GM10266 (cell line): ENCODE results near the gene HOXB5.

ENCODE experiments used
- DNase-seq: peaks from one replicate; pipeline ENCODE4 v3.0.0; 2012; ENCODE audit errors: extremely low spot score
- TF ChIP-seq, protein P1 (sequence below): IDR thresholded peaks from 2 replicates; pipeline ENCODE4 v1.5.1; 2012; ENCODE audit warnings: mild to moderate bottlenecking, low read depth; ENCODE audit not compliant: control insufficient read depth, insufficient read depth; ENCODE audit errors: missing control alignments

The HOXB5 gene

DNA sequence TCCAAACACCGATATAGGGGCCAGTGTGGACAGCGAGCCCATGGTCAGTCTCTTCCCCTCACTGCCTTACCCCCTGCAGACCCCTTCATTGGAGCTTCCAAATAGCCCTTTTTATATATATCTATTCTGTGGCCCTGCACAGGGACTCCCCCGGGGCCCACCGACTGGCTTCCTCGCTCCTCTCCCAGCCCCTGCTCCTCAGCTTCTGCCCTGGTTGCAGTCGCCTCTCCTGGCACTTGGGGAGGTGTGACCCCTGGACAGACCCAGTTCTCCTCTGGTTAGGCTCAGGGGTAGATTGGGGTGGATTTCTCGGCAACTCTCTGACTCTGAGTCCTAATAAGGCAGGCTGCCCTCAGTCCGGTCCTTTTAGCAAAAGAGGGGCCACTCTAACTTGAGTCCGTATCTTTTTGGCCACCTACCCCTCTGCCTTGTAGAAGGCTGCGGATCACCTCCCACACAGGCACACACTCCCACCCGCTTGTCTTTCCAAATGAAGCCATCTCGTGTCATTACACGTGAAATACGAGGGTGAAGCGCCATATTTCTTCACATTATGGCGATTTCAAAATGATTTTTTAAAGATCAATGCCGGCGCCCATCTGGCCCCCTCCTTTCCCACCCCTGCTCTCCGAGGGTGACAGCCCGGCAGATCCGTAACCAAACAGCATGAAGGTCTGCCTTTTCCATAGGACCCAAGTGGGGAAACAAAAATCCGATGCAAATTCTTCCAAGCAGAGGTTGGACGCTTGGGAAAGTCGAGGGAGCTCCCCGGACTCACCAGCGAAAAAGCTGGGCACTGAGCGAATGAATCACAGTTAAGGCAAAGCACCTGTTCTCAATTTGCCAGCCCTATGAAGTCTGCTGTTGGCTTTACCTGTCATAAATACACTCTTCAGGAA lies 34.3 kb upstream of the HOXB5 start:
- TF ChIP-seq, protein P1, sequence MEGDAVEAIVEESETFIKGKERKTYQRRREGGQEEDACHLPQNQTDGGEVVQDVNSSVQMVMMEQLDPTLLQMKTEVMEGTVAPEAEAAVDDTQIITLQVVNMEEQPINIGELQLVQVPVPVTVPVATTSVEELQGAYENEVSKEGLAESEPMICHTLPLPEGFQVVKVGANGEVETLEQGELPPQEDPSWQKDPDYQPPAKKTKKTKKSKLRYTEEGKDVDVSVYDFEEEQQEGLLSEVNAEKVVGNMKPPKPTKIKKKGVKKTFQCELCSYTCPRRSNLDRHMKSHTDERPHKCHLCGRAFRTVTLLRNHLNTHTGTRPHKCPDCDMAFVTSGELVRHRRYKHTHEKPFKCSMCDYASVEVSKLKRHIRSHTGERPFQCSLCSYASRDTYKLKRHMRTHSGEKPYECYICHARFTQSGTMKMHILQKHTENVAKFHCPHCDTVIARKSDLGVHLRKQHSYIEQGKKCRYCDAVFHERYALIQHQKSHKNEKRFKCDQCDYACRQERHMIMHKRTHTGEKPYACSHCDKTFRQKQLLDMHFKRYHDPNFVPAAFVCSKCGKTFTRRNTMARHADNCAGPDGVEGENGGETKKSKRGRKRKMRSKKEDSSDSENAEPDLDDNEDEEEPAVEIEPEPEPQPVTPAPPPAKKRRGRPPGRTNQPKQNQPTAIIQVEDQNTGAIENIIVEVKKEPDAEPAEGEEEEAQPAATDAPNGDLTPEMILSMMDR: no peak
- no peak for DNase-seq

DNA sequence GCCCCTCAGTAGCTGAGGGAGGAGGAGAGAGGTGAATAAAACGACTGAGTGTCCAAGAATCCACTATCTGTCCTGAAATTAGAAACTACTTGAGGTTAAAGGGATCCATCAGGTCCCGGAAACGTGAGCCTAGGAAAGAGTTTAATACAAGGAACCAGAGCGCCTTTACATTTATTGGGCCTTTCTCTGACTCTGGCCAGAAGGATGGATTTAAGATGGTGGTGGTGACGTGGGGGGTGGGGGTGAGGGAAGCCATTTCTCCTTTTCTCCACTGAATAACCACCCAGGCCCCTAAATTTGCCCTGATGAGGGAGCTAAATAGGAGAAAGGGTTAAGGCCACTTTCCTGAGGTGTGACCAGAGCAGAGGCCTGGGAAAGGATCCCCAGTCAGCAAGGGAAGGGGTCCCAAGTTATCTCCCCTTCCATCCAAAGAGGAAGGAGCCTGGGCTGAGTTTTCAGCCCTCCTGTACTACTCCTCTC lies 33.6 kb upstream of the HOXB5 start:
- DNase-seq: no peak
- TF ChIP-seq, protein P1: no peak

DNA sequence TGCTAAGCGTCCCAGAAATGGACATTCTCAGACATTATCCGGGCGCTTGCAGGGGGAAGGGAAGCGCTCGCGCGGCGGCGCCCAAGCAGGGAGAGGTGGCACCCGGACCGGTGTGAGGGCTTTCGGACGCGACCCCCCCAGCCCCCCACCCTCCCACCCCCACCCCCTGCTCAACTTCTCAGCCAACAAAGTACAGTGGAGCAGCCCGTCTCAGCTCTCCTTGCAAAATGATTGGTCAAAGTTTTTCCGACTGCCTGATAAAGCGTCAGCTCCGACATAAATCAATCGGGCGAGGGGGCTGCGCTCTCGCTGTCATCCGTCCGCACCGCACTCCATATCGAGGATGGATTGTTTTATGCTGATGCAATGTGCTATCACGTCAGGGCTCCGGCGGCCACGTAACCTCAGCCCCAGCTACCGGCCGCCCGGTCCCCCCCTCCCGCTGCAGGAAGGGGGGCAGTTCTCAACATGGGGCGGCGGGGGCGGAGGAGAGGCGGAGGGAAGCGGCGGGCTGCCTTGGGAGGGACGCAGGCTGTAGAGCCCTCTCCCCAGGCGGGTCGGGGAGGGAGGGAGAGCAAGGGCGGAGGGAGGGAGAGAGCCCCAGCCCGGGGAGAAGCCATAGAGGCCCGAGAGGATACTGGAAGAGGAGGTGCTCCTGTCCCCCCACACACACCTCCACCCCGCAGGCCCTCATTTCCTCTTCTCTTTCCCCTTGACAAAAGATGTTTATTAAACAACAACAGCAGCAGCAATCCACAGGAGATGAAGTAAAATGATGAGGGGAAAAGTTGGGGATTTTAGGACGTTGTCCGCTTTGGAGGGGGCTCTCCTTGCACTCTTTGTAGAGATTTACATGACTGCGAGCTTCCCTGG lies 32.9 kb upstream of the HOXB5 start, which contains the start of gene HOXB9:
Gene HOXB9, minus strand, starts transcription at position 114 of the 873 bp plus-strand sequence. Its CDS starts 89 bp downstream, at position 25.
- DNase-seq: no peak
- TF ChIP-seq, protein P1: no peak

DNA sequence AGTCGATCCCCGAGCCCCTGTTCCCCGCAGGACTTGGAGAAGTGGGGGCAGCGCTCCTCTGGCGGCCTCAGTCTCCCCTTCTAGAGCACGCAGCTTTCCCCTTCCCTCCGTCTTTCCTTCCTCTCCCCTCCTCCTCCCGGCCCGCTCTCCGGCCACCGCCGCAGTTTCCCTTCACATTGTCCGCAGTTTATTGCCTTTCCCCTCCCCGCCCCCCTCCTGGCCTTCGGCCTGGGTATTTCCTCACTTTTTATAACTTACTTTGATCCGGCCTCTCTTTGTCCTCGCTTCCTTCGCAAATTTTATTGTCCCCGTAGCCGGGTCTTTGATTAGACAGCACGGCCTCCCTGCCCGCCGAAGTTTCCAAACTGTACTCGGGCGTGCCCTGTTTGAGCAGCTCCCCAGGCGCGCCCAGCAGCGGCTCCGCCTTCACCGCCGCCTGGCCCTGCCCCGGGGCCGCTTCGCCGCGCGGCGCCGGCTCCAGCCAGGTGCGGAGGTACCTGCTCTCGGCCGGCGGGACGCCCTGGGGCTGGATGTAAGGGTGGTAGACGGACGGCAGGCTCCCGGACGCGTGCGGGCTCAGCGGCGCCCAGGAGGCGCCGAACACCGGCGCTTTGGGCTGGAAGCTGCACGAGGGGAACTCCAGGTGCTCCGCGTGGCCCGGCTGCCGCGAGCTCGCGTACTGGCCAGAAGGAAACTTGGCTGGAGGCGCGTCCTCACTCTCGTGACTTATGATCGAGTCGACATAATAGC lies 32.1 kb upstream of the HOXB5 start:
- TF ChIP-seq, protein P1: no peak
- DNase-seq: peak; percentile 80

DNA sequence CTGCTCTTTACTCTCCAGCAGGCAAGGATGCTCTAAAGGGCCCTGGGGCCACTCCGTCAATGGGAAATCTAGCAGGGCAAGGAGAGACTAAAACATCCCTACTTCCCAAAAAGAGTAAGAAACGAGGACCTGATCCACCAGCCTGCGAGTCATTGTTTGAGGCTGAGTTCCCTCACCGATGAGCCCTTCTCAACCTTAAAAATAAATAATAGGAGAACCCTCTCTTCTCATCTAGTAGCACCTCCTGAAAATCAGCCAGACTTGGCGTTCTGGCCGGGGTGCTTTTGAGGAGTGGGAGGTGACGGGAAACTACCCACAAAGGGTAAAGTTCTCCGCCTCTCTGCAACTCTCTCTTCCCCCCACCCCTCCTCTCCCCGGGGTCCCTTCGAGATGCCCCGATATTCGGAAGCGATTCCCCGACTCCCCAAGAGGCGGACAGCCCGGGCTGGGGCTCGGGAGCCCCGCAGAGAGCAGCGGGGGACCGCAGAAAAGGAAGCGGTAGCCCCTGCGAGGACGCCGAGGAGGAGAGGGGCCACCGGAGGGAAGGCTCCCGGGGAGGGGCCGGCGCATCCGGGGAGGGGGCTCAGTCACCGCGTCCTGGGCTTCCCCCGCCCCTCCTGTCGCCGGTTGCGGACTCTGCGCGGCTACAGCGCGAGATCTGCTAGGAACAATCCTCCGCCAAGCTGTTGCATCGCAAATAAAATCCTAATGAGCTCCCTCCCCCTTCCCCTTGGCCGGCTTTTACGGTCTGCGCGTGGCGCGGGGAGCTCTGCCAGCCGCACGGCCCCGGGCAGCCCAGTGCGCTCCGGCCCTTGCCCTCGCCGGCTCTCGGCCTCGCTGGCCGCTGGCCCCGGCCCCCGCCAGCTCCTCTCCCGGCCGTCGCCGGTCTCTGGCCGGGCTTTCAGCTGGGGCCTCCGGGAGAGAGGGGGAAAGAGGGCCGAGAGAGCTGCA lies 31.2 kb upstream of the HOXB5 start:
- TF ChIP-seq, protein P1: no peak
- no peak for DNase-seq

DNA sequence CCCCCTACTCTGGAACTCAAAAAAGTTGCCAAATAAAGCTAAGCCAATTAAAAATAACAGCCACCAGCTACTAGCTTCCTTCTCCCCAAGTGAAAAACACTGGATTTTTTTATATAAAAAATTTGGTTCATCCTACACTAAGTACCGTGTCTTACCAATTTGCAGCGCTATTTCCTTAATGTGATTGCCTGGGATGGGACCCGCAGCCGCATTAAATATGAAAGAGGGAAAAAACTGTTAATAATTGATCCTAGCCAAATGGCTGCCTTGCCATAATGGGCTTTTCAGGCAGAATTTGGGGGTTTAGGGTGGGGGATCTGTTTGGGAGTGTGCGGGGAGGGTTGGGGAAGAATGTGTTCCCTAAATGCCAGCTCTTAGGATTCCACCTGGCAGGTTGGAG lies 30.5 kb upstream of the HOXB5 start:
- DNase-seq: no peak
- TF ChIP-seq, protein P1: no peak
